Panc1 (cell line): ENCODE data around the gene SPATA20.

ENCODE experiments used
- CTCF ChIP-seq: fragments of 450-650 bp; IDR thresholded peaks from 2 replicates; pipeline ENCODE4 v1.5.1; 2017; ENCODE audit warnings: mild to moderate bottlenecking
- POLR2AphosphoS5 ChIP-seq: IDR thresholded peaks from 2 replicates; pipeline ENCODE4 v1.6.1; 2012; ENCODE audit warnings: mild to moderate bottlenecking, low read depth, low read length, moderate library complexity
- SIN3A ChIP-seq: IDR thresholded peaks from 2 replicates; pipeline ENCODE4 v1.6.1; 2012; ENCODE audit warnings: low read depth, mild to moderate bottlenecking, low read length, moderate library complexity, borderline replicate concordance; ENCODE audit not compliant: insufficient read depth
- TCF7L2 ChIP-seq: IDR thresholded peaks from 2 replicates; pipeline ENCODE4 v1.6.1; 2011; ENCODE audit warnings: mild to moderate bottlenecking, low read depth, low read length, inconsistent platforms

GRCh38 chr17:50517011-50517410 lies 30.0 kb upstream of the SPATA20 start:
- TF ChIP-seq SIN3A (no peak), CTCF (no peak), POLR2AphosphoS5 (no peak), TCF7L2 (no peak)
